HG03103 (cell line): ENCODE results near the gene MAP1B.

Experiments
- ATAC-seq: cut with Tn5 transposase; IDR thresholded peaks from one replicate; pipeline ENCODE4 v1.9.1; 2021; ENCODE audit warnings: low read depth; ENCODE audit not compliant: unreplicated experiment

Gene MAP1B

DNA sequence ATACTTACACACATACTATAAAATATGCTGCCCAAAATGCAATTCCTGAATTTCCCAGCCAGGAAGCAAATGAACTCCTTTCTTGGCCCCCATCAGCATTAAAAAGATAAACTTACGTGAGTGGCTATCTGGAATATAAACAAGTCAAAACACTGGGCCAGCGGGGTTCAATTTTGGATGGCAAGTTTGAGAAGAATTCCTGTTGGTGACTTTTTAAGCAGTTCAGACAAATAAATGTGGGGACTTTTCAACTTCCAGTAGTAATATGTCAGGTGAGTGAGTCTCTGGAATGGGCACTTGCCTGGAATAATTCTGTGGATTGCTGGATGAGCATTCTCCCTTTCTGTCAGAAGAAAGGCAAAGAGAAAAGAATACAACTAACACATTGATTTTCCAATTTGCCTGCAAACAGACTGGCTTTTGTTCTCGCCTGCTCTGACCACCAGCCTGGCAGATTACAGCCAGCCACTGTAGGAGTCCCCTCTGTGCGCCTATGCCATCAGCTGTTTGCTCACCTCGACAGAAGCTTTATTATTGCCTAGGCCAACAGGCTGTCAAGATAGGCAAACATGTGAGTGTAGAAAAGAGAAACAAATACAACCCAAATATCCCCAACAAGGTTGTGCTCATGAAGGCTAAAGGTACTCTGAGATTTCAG is 134.2 kb downstream of the MAP1B start:
- ATAC-seq: no peak

DNA sequence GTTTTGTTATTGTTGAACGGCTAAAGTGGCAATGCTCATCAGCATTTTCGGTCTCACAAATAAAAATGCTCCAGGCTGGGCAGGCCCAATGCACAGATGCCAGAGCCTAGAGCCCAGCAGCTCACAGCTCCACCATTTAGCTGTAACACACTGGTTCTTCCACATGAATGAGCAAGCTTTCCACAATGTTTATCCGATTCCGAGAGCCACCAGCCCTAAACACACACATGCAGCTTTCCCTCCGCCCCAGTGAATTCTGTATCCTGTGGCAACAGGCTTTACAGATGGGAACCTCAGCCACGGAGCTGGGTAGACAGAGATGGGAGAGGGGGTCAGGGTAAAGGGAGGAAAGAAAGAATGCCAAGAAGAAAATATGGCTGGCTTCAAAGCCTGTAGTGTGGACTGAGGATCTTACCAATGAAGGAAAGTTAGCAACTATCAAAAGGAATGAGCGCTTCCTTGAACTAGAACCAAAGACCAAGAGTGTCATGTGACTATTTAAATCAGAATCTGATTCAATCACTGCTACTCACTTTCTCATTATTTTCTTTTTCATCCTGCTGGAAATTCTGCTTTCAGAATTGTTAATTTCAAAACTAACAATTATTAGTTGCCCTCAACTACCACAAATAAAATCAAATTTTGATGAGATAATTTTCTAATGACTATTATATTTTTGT is 135.7 kb downstream of the MAP1B start:
- no peak for ATAC-seq

DNA sequence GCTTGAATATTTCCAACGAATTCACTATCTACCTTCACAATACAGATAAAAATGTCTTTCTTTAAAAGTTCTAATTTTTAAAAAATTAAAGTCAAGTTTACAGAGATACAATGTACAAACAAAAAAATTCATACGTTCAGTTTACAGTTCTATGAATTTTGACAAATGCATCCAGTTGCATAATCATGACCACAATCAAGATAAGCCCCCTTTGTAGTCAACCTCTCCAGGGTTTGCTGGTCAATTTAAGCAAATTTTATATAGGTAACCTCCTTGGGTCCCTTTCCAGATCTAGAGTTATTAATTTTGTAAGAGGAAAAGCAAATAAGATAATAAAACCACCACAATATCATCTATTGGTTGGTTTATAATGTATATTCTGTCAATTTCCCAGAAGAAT is 136.4 kb downstream of the MAP1B start:
- no peak for ATAC-seq

DNA sequence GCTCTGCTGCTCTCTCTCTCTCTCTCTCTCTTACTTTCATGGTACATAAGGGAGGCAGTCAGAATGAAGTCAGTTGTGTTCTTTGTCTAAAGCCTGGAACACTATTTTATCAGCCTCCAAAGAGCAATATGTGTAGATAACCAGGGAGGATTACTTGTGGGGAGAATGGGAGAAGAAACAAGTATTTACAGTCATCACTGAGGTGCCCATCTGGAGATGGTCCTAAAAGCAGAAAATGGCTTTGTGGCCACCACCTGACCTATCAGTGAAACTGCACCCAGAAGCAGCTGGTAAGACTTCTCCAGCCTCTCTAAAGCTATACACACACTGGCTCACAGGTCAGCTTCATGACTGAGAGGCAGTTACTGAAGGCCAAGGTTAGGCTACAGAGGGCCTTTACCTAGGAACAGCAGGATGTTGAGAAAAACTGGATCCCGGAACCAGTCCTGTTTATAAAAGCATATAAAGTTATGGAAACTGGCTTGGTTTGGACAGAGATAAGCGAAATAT is 137.6 kb downstream of the MAP1B start:
- no peak for ATAC-seq

DNA sequence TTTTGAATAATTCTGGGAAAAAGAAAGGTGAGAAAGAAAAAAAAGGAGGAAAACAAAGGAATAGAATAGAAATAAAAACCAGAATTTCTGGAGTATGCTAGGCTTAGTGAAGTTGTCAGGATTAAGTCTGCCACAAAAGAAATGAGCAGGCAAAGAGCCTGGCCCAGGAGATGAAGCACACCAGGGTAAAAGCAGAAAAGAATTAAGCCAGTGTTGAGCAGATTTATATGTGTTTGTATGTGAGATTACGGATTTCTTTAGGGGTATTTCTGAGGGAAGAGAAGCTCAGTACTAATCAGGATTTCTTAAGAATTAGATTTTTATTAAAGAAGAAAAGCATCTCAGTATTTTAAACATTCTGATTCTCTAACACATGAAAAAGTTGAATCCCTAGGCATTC is 138.3 kb downstream of the MAP1B start:
- ATAC-seq: no peak

DNA sequence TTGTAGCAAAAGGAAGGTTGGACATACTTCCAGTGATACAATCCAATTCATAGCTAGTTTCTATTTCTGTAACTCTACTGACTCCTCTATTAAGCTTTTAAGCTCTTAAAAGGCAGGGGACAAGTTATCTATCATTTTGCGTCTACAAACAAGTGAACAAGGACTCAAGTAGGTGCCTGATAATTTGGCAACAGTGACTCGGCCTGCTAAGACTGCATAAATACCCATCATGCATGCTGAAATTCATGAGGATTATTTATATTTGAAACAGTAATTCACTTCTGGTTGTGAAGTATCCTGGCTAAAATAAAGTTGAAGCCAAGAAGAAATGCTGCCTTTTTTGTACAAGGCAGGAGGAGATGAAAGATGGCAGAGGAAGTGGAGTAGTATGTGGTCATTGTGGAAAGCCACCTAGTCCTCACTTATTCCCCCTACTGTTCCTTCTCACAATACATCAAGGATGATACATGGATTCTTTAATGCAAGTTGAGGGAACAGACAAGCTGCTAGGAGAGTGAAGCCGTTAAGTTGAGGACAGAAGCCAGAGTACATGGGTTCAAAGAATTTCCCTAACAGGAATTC is 138.8 kb downstream of the MAP1B start:
- no peak for ATAC-seq

DNA sequence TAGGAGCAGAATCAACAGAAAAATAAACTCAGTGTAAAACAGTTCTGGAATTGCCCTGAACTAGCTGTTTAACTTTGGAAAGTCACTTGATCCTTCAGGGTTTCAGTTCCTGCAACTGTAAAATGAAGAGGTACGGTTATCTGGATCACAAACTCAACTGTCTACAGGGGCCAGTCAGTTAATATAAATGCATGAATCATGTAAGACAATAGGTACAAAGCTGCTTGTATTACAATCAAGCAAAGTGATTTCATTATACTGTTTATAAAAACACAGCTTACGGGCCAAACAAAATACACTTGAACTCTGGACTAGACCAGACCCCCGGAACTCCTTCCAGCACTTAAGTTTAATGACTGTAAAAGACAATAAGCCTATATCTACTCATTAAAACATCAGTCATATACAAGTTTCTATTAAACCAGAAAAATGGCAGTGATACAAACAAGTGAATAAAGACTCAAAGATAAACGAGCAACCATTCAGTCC is 139.7 kb downstream of the MAP1B start:
- no peak for ATAC-seq

DNA sequence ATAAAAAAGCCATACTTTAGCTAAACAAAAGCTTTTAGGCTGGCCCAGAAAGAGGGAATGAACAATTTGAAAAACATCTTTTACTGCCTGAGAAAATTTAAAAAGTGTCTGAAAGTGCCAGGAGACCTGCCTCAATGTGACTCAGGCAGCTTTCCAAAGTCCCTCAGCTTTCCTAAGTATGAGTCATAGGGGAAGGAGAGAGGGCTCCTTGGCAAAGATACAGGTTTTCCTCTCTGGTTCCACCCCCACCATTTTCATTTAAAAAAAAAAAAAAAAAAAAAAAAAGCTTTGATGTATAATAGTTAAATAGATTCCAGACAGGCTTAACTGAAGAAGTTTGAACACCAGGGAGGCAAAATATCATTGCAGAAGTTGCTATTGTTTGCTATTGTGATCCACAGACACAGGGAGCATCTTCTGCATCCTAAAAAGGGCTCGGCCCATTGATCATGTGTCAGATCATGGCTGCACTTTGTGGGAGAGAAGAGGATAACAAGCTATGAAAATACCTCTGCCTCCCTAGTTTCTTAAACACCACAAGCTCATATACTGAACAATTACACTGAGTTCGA is 141.2 kb downstream of the MAP1B start:
- ATAC-seq: no peak

DNA sequence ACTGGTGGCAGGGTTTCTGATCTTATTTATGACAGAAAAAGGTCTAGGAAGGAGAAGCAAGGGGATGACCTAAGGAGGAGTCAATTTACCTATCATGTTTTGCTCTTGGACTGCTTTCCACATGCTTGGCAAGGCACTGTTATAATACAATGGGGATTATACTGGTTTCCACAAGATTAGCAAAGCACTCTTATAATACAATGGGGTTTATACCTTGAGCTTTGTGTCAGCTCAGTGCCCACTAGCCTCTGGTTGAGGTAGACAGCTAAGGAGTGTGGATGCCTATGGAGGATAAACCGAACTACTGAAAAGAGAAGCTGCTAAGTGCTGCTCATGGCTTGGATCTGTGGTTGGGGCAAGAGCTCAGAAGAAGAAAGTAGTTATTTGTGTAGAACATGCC is 144.1 kb downstream of the MAP1B start:
- ATAC-seq: no peak

DNA sequence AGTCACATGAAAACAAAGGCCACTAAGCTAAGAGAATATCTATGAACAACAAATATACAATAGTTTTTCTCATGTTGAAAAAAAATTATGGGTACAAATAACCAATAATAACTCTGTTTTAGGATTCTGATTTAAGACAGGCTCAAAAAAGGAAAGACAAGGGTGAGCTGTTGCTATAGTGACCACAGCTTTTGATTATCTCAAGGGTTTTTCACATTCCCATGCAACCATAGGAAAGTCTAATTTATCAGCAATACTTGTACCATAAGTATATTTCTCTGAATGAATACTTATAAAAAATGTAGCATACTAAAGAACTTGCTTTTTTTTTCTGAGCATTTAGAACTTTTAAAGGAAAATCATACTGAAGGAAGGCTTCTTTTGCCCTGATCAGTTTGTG is 144.7 kb downstream of the MAP1B start:
- no peak for ATAC-seq

DNA sequence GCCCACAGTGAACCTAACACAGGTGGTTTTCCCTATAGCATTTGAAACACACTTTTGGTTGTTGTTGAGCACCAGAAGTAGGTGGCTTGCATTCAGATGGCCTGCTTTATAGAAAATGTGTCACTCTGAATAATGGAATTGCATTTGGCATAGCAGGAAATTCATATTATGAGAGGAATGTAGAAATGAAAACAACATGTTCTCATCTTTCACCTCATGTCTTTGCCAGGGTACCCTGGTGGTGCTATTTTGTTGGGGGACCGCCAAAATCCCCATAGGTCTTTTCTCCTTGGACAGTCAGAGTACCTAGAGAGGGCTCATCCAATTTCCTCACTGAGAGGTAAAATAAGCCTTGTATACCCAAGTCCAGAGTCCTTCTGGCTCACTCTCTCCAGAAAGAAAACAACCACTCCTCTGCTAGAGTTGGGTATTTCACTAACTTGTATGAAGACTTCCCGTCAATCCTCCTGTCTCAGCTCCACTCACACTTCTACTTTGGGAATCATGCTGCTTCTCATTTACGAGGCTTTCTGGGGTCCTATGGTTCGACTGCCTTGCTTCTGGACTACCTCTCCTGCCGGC is 145.4 kb downstream of the MAP1B start:
- ATAC-seq: no peak

DNA sequence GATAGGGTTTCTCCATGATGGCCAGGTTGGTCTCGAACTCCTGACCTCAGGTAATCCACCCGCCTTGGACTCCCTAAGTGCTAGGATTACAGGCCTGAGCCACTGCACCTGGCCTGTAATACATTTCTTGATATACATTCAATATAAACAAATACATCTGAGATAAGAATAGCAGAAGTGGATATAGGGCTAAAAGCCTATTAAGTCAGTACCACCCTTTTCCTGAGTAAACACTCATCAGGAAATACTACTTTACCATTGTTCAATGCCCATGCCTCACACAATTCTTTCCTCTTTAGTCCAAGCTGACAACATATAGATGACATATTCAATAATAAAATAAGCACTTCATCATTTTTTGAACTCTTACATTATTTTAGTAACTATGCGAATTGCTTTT is 148.0 kb downstream of the MAP1B start:
- no peak for ATAC-seq

DNA sequence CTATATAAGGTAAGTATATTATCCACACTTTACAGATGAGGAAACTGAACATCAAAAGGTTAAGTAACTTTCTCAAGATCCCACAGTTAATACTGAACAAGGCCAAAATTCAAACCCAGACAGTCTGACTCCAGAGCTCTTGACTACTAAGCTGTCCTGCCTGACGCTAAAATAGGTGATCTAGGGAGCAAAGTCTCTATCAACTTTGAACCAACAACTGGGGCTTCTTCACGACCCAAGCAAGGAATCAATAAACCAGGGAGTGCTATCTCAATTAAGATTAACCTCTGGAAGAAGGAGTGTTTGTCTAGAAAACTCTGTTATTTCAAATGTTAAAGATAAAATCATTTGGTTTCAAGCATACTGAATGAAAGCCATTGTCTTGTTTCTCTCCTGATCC is 148.4 kb downstream of the MAP1B start:
- no peak for ATAC-seq

DNA sequence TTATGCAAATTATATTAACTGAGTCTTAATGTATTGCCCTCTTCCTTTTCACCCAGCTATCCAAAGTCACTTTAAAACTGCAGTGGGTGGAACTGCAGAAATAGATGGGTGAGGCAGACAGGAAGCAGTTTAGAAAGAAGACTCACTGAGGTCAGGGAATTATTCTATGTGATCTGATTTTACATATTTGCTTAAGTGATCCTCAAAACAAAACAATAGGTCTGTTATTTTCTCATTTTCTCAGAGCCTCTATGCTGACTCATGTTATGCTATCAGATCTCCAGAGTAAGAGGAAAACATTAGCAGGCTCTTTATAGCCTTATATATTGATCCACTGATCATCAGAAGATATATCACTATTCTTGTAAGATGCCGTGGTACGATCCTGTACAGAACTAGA is 149.3 kb downstream of the MAP1B start:
- no peak for ATAC-seq
